Measurements from ENCODE around the gene PRM1. TPM values are rescaled to one million over a fixed set of nuclear protein-coding genes. Genes with fewer than 3 reads are reported as not detected.
A peak's percentile ranks its signal among the peaks of the same experiment; 100 is the strongest.

PRM1 gene
- total and polyA plus RNA-seq, 2 of the 13 experiments (the other 11 are each of a cell fraction or from before 2014, with no cell fraction given): not detected

- H3K27ac ChIP-seq (ENCODE audit: extremely low read length, insufficient read depth, low read length): peak overlapping the region; percentile 81
- no TSS peak for BruUV-seq (replicated peaks)
- in situ Hi-C loops (cut with HindIII; ENCODE audit: extremely low pct_ligation_motif_present, low pct_unique_long_range_greater_than_20kb): no loop called here
- H3K9me3 ChIP-seq (ENCODE audit: low read length): no peaks in the 10 kb centered on the region
- no peaks in the 10 kb centered on the region for H4K20me1 ChIP-seq (ENCODE audit: insufficient read depth, low read length)
- no peak overlapping the region for H3K9ac ChIP-seq (ENCODE audit: insufficient read depth, low read depth, low read length)
- no peaks in the 10 kb centered on the region for H3K27me3 ChIP-seq (ENCODE audit: control insufficient read depth in 1 of 2, insufficient read depth in 2 of 2, low read length in 2 of 2)
- CTCF ChIA-PET (ENCODE audit: low intra/inter-chr PET ratio, low total read pairs): no interaction called here
- POLR2A ChIA-PET: interaction anchor here (1.7 to 14.0 kb wide), 5 partner anchors 18 to 96 kb away, joined by 12 to 351 read pairs (median 21); partner anchors contain the start of gene SOCS1
- DNase-seq (ENCODE audit: low spot score) (no peak), FAIRE-seq (no peak), ATAC-seq (no peak)
- no peak overlapping the region for H2AFZ ChIP-seq (ENCODE audit: low read length)
- H3K4me1 ChIP-seq (ENCODE audit: insufficient read depth, low read length): peaks cover 98% of the 10 kb centered on the region
- no peaks in the 10 kb centered on the region for H3K79me2 ChIP-seq (ENCODE audit: insufficient read depth, low read length)
- no peaks in the 10 kb centered on the region for H3K36me3 ChIP-seq (replicated peaks in 1 of 2; ENCODE audit: control insufficient read depth in 1 of 2, insufficient read depth in 2 of 2, low read length in 2 of 2)
- WGBS (ENCODE audit: low lambda C conversion rate): 97% methylated on average over 7 of the region's 7 CpGs
- H3K4me3 ChIP-seq (replicated peaks in 1 of 3; ENCODE audit: insufficient read depth in 1 of 3, low read depth in 2 of 3, low read length in 3 of 3): no peak overlapping the region
- intact Hi-C loops (cut with micrococcal nuclease; ENCODE audit: unreplicated experiment): no loop called here
- H3K4me2 ChIP-seq (ENCODE audit: low read depth, low read length): no peak overlapping the region
- TF ChIP-seq SP2 (CRISPR knock-in tag; IDR thresholded peaks at IDR 0.05) (peak; percentile 4; the same call in 1 of the 2 replicates), HIVEP1 (CRISPR knock-in tag; IDR thresholded peaks at IDR 0.05) (peak; percentile 58), ZMYM3 (CRISPR knock-in tag; IDR thresholded peaks at IDR 0.05) (peak; percentile 43; the same call in 1 of the 2 replicates), ZNF567 (CRISPR knock-in tag; IDR thresholded peaks at IDR 0.05; ENCODE audit: borderline replicate concordance) (no peak), KDM2A (CRISPR knock-in tag; IDR thresholded peaks at IDR 0.05; ENCODE audit: borderline replicate concordance, low read depth) (0 out of 2 replicates have a peak, but pooled peaks have one; percentile 1), ZBTB40 (IDR thresholded peaks at IDR 0.05) (no peak), ZBTB40 (CRISPR knock-in tag; IDR thresholded peaks at IDR 0.05) (peak; percentile 19; the same call in 1 of the 2 replicates), RBAK (CRISPR knock-in tag; IDR thresholded peaks at IDR 0.05) (peak; percentile 13; the same call in 1 of the 2 replicates), MXD3 (CRISPR knock-in tag; IDR thresholded peaks at IDR 0.05) (0 out of 2 replicates have a peak, but pooled peaks have one; percentile 2), ZKSCAN1 (IDR thresholded peaks at IDR 0.05; ENCODE audit: low read length) (0 out of 2 replicates have a peak, but pooled peaks have one; percentile 41), FOXC1 (CRISPR knock-in tag; IDR thresholded peaks at IDR 0.05; ENCODE audit: borderline replicate concordance) (0 out of 2 replicates have a peak, but pooled peaks have one; percentile 40)
- TF ChIP-seq, protein P1, sequence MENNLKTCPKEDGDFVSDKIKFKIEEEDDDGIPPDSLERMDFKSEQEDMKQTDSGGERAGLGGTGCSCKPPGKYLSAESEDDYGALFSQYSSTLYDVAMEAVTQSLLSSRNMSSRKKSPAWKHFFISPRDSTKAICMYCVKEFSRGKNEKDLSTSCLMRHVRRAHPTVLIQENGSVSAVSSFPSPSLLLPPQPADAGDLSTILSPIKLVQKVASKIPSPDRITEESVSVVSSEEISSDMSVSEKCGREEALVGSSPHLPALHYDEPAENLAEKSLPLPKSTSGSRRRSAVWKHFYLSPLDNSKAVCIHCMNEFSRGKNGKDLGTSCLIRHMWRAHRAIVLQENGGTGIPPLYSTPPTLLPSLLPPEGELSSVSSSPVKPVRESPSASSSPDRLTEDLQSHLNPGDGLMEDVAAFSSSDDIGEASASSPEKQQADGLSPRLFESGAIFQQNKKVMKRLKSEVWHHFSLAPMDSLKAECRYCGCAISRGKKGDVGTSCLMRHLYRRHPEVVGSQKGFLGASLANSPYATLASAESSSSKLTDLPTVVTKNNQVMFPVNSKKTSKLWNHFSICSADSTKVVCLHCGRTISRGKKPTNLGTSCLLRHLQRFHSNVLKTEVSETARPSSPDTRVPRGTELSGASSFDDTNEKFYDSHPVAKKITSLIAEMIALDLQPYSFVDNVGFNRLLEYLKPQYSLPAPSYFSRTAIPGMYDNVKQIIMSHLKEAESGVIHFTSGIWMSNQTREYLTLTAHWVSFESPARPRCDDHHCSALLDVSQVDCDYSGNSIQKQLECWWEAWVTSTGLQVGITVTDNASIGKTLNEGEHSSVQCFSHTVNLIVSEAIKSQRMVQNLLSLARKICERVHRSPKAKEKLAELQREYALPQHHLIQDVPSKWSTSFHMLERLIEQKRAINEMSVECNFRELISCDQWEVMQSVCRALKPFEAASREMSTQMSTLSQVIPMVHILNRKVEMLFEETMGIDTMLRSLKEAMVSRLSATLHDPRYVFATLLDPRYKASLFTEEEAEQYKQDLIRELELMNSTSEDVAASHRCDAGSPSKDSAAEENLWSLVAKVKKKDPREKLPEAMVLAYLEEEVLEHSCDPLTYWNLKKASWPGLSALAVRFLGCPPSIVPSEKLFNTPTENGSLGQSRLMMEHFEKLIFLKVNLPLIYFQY (CRISPR knock-in tag; IDR thresholded peaks at IDR 0.05; ENCODE audit: borderline replicate concordance): no peak
Observed at GRCh38 chr16:11274964-11275363, 6.2 kb downstream of the PRM1 start.
